ENCODE data around the gene PREX1. TPM values are rescaled to one million over a fixed set of nuclear protein-coding genes. Genes with fewer than 3 reads are reported as not detected.

The PREX1 gene
- total and polyA plus RNA-seq, 4 donors = 20.4 to 49.0 (median 42.6) TPM

DNA sequence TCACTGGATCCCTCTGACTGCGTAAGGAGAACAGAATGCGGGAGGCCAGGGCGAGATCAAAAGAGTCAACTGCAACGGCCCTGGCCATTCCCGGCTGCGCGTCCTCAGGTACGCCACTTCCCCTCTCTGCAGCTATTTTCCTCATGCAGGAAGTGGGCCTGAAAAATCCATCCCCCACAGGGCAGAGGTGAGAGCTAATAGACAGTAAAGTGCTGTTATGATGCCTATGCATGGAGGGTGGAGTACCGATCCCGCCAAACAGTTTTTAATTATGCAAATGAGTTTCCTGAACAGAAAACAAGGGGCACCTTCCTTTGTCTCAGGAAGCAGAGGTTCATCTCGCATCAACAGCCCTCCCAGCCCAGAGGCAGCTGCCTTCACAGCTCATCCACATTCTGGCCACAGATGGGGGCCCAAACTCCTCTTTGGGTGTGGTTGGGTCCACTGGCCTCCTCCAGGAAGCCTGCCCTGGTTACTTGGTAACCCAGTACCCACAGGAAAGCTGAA lies 9.3 kb downstream of the PREX1 start:
- intact Hi-C loops (cut with DNase I) = no loop called here
- Histone ChIP-seq H3K27me3 (ENCODE audit: control insufficient read depth in 1 of 2, insufficient read depth in 2 of 2, low read length in 1 of 2) (no peaks in the 10 kb centered on the region), H3K9me3 (ENCODE audit: control insufficient read depth, low read length) (no peaks in the 10 kb centered on the region), H3K27ac (ENCODE audit: low read depth in 1 of 2, low read length in 2 of 2) (no peak overlapping the region), H3K4me3 (ENCODE audit: low read length in 2 of 2) (no peak overlapping the region), H3K4me1 (ENCODE audit: control insufficient read depth in 1 of 2, insufficient read depth in 2 of 2, low read length in 2 of 2) (no peaks in the 10 kb centered on the region), H3K36me3 (ENCODE audit: control insufficient read depth in 1 of 2, insufficient read depth in 2 of 2, low read length in 1 of 2) (no peaks in the 10 kb centered on the region)
- DNase-seq (peak in 1 of 2 donors; percentile 39), ATAC-seq (ENCODE audit: low FRiP score) (no peak)
- WGBS, 2 donors = 71 to 87% methylated on average over 11 of the region's 11 CpGs

DNA sequence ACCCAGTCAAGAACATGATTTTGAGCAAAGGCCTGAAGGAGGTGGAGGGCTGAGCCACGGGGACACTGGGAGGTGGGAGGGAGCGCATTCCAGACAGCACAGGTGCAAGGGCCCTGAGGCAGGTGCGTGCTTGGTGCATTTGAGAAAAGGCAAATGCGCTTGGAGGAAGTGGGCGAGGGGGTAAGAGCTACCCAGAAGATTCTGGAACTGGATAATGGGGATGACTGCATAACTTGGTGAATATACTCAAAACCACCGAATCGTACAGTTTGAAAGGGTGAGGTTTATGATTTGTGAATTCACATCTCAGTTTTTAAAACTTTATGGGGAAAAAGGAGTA lies 9.8 kb downstream of the PREX1 start:
- WGBS, 2 donors = 91 to 92% methylated on average over 7 of the region's 7 CpGs
- no peak overlapping the region for H3K27ac ChIP-seq (ENCODE audit: low read depth in 1 of 2, low read length in 2 of 2)
- intact Hi-C loops (cut with DNase I) = no loop called here
- H3K4me1 ChIP-seq (ENCODE audit: control insufficient read depth in 1 of 2, insufficient read depth in 2 of 2, low read length in 2 of 2) = no peaks in the 10 kb centered on the region
- ATAC-seq (ENCODE audit: low FRiP score) (no peak), DNase-seq (peak in 1 of 2 donors; percentile 42)
- no peak overlapping the region for H3K4me3 ChIP-seq (ENCODE audit: low read length in 2 of 2)
- no peaks in the 10 kb centered on the region for H3K36me3 ChIP-seq (ENCODE audit: control insufficient read depth in 1 of 2, insufficient read depth in 2 of 2, low read length in 1 of 2)
- H3K9me3 ChIP-seq (ENCODE audit: control insufficient read depth, low read length) = no peaks in the 10 kb centered on the region
- H3K27me3 ChIP-seq (ENCODE audit: control insufficient read depth in 1 of 2, insufficient read depth in 2 of 2, low read length in 1 of 2) = no peaks in the 10 kb centered on the region

DNA sequence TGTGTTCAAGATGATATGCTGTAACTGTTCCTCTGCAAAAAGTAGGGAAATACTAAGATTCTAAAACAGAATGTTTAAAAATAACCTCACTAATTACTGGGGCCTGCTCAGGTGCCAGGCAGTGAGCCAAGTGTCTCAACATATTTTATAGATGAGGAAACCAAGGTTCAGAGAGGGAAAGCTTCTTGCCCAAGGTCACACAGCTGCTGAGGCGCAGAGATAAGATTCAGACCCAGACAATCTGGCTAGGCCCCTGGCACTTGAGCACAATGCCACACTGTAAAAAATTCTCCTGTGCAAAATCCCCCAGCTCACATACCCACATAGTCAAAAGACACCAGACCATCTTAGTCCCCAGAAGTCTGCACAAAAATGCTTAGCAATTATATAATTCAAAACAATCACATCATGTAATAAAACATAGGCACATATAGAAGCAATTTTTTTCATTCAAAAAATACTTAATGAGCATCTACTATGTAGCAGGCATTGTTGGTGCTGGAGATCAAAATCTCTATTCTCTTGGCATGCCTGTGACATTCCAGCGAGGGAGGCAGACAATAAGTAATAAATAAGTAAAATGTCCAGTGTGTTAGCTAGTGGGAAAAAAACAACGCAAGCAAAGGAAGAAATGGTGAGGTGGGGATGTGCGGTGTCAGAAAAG lies 10.3 kb downstream of the PREX1 start:
- H3K9me3 ChIP-seq (ENCODE audit: control insufficient read depth, low read length) = no peaks in the 10 kb centered on the region
- intact Hi-C loops (cut with DNase I) = no loop called here
- H3K27me3 ChIP-seq (ENCODE audit: control insufficient read depth in 1 of 2, insufficient read depth in 2 of 2, low read length in 1 of 2) = no peaks in the 10 kb centered on the region
- DNase-seq = peak in 1 of 2 donors; percentile 31
- H3K36me3 ChIP-seq (ENCODE audit: control insufficient read depth in 1 of 2, insufficient read depth in 2 of 2, low read length in 1 of 2) = no peaks in the 10 kb centered on the region
- no peak overlapping the region for H3K4me3 ChIP-seq (ENCODE audit: low read length in 2 of 2)
- WGBS, 2 donors = 94 to 96% methylated on average over 4 of the region's 4 CpGs
- ATAC-seq (ENCODE audit: low FRiP score) = no peak
- no peaks in the 10 kb centered on the region for H3K4me1 ChIP-seq (ENCODE audit: control insufficient read depth in 1 of 2, insufficient read depth in 2 of 2, low read length in 2 of 2)
- no peak overlapping the region for H3K27ac ChIP-seq (ENCODE audit: low read depth in 1 of 2, low read length in 2 of 2)

GRCh38 chr20:48816282-48817205 lies 11.3 kb downstream of the PREX1 start:
- 93% methylated on average over 14 of the region's 14 CpGs for WGBS, 2 donors
- Histone ChIP-seq H3K9me3 (ENCODE audit: control insufficient read depth, low read length) (no peaks in the 10 kb centered on the region), H3K27ac (ENCODE audit: low read depth in 1 of 2, low read length in 2 of 2) (peak overlapping the region in 1 of 2 donors; percentile 4), H3K4me1 (ENCODE audit: control insufficient read depth in 1 of 2, insufficient read depth in 2 of 2, low read length in 2 of 2) (no peaks in the 10 kb centered on the region), H3K4me3 (ENCODE audit: low read length in 2 of 2) (no peak overlapping the region), H3K27me3 (ENCODE audit: control insufficient read depth in 1 of 2, insufficient read depth in 2 of 2, low read length in 1 of 2) (no peaks in the 10 kb centered on the region), H3K36me3 (ENCODE audit: control insufficient read depth in 1 of 2, insufficient read depth in 2 of 2, low read length in 1 of 2) (no peaks in the 10 kb centered on the region)
- intact Hi-C loops (cut with DNase I) = no loop called here
- ATAC-seq (ENCODE audit: low FRiP score) (no peak), DNase-seq (peak in 1 of 2 donors; percentile 36)

DNA sequence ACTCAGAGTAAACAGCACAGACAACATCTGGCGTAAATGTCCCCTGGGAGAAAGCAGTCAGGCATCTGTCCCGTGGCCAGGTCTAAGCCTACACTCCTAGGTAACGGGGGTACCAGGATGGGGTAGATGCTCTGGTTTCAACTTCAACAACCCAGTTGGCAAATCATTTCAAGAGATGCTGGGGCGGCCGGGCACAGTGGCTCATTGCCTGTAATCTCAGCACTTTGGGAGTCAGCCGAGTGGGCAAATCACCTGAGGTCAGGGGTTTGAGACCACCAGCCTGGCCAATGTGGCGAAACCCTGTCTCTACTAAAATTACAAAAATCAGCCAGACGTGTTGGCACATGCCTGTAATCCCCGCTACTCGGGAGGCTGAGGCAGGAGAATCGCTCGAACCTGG lies 12.3 kb downstream of the PREX1 start:
- no peaks in the 10 kb centered on the region for H3K4me1 ChIP-seq (ENCODE audit: control insufficient read depth in 1 of 2, insufficient read depth in 2 of 2, low read length in 2 of 2)
- ATAC-seq (ENCODE audit: low FRiP score) = no peak
- 94 to 96% methylated on average over 12 of the region's 12 CpGs for WGBS, 2 donors

GRCh38 chr20:48814633-48815032 lies 13.2 kb downstream of the PREX1 start:
- intact Hi-C loops (cut with DNase I) = no loop called here
- 95 to 96% methylated on average over 5 of the region's 5 CpGs for WGBS, 2 donors
- Histone ChIP-seq H3K9me3 (ENCODE audit: control insufficient read depth, low read length) (no peaks in the 10 kb centered on the region), H3K4me1 (ENCODE audit: control insufficient read depth in 1 of 2, insufficient read depth in 2 of 2, low read length in 2 of 2) (no peaks in the 10 kb centered on the region), H3K27me3 (ENCODE audit: control insufficient read depth in 1 of 2, insufficient read depth in 2 of 2, low read length in 1 of 2) (no peaks in the 10 kb centered on the region), H3K36me3 (ENCODE audit: control insufficient read depth in 1 of 2, insufficient read depth in 2 of 2, low read length in 1 of 2) (no peaks in the 10 kb centered on the region), H3K4me3 (ENCODE audit: low read length in 2 of 2) (no peak overlapping the region), H3K27ac (ENCODE audit: low read depth in 1 of 2, low read length in 2 of 2) (no peak overlapping the region)
- ATAC-seq (ENCODE audit: low FRiP score) (no peak), DNase-seq (no peak)

More for the DNA sequence above, 12.3 kb downstream of the PREX1 start:
- no peaks in the 10 kb centered on the region for H3K27me3 ChIP-seq (ENCODE audit: control insufficient read depth in 1 of 2, insufficient read depth in 2 of 2, low read length in 1 of 2)
- peak in 1 of 2 donors; percentile 59 for DNase-seq
- intact Hi-C loops (cut with DNase I) = no loop called here
- no peak overlapping the region for H3K4me3 ChIP-seq (ENCODE audit: low read length in 2 of 2)
- no peaks in the 10 kb centered on the region for H3K9me3 ChIP-seq (ENCODE audit: control insufficient read depth, low read length)
- no peaks in the 10 kb centered on the region for H3K36me3 ChIP-seq (ENCODE audit: control insufficient read depth in 1 of 2, insufficient read depth in 2 of 2, low read length in 1 of 2)
- no peak overlapping the region for H3K27ac ChIP-seq (ENCODE audit: low read depth in 1 of 2, low read length in 2 of 2)

GRCh38 chr20:48813930-48814546 lies 13.8 kb downstream of the PREX1 start:
- ATAC-seq (ENCODE audit: low FRiP score) (no peak), DNase-seq (peak in 1 of 2 donors; percentile 34)
- H3K4me1 ChIP-seq (ENCODE audit: control insufficient read depth in 1 of 2, insufficient read depth in 2 of 2, low read length in 2 of 2) = no peaks in the 10 kb centered on the region
- no peaks in the 10 kb centered on the region for H3K27me3 ChIP-seq (ENCODE audit: control insufficient read depth in 1 of 2, insufficient read depth in 2 of 2, low read length in 1 of 2)
- H3K36me3 ChIP-seq (ENCODE audit: control insufficient read depth in 1 of 2, insufficient read depth in 2 of 2, low read length in 1 of 2) = no peaks in the 10 kb centered on the region
- intact Hi-C loops (cut with DNase I) = no loop called here
- no peak overlapping the region for H3K4me3 ChIP-seq (ENCODE audit: low read length in 2 of 2)
- no peak overlapping the region for H3K27ac ChIP-seq (ENCODE audit: low read depth in 1 of 2, low read length in 2 of 2)
- no peaks in the 10 kb centered on the region for H3K9me3 ChIP-seq (ENCODE audit: control insufficient read depth, low read length)
- WGBS, 2 donors = 70 to 86% methylated on average over 5 of the region's 5 CpGs

DNA sequence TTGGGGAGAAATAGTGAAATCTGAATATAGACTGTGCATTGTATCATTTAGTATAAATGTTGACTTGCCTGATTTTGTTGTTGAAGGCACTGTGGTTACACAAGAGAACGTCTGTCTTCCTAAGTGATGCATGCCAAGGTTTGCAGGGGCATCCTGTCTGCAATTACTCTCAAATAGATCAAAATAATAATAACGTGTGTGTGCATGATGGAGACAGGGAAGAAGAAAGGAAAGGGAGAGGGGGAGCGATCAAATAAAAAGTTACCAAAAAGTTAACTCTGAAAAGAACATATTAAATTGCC lies 14.4 kb downstream of the PREX1 start:
- no peak for DNase-seq
- Histone ChIP-seq H3K36me3 (ENCODE audit: control insufficient read depth in 1 of 2, insufficient read depth in 2 of 2, low read length in 1 of 2) (no peaks in the 10 kb centered on the region), H3K27me3 (ENCODE audit: control insufficient read depth in 1 of 2, insufficient read depth in 2 of 2, low read length in 1 of 2) (no peaks in the 10 kb centered on the region), H3K4me1 (ENCODE audit: control insufficient read depth in 1 of 2, insufficient read depth in 2 of 2, low read length in 2 of 2) (no peaks in the 10 kb centered on the region), H3K9me3 (ENCODE audit: control insufficient read depth, low read length) (no peaks in the 10 kb centered on the region), H3K4me3 (ENCODE audit: low read length in 2 of 2) (no peak overlapping the region), H3K27ac (ENCODE audit: low read depth in 1 of 2, low read length in 2 of 2) (no peak overlapping the region)
- WGBS, 2 donors = 42 to 46% methylated on average over 3 of the region's 3 CpGs
- intact Hi-C loops (cut with DNase I) = no loop called here
- no peak for ATAC-seq (ENCODE audit: low FRiP score)
